GM10847 (cell line): ENCODE measurements around the gene CCDC121.

Source experiments
- POLR2A ChIP-seq: IDR thresholded peaks from 2 replicates; pipeline ENCODE4 v1.6.1; 2011; ENCODE audit not compliant: insufficient read length; ENCODE audit errors: extremely low read depth

CCDC121 gene

GRCh38 chr2:27645197-27645596, 16.4 kb upstream of the CCDC121 start:
- TF ChIP-seq POLR2A: no peak

GRCh38 chr2:27640722-27641245, 12.0 kb upstream of the CCDC121 start:
- no peak for TF ChIP-seq POLR2A

GRCh38 chr2:27638709-27639108, 9.9 kb upstream of the CCDC121 start:
- TF ChIP-seq POLR2A: no peak

- no peak for TF ChIP-seq POLR2A
Observed at GRCh38 chr2:27638037-27638637, 9.3 kb upstream of the CCDC121 start.

GRCh38 chr2:27636766-27637165, 8.0 kb upstream of the CCDC121 start:
- TF ChIP-seq POLR2A: no peak

GRCh38 chr2:27634291-27634690, 5.5 kb upstream of the CCDC121 start:
- no peak for TF ChIP-seq POLR2A

- TF ChIP-seq POLR2A: no peak
Observed at GRCh38 chr2:27627963-27628766, 647 bp downstream of the CCDC121 start.

GRCh38 chr2:27624943-27625342, 3.9 kb downstream of the CCDC121 start:
- TF ChIP-seq POLR2A: no peak

GRCh38 chr2:27622921-27623384, 5.9 kb downstream of the CCDC121 start:
- no peak for TF ChIP-seq POLR2A

- TF ChIP-seq POLR2A: no peak
Observed at GRCh38 chr2:27621524-27621923, 7.3 kb downstream of the CCDC121 start.

- no peak for TF ChIP-seq POLR2A
Observed at GRCh38 chr2:27615316-27615715, 13.5 kb downstream of the CCDC121 start.

- TF ChIP-seq POLR2A: no peak
Observed at GRCh38 chr2:27613985-27614384, 14.8 kb downstream of the CCDC121 start.

- no peak for TF ChIP-seq POLR2A
Observed at GRCh38 chr2:27606611-27607010, 22.2 kb downstream of the CCDC121 start.

- TF ChIP-seq POLR2A: no peak
Observed at GRCh38 chr2:27596627-27597026, 32.2 kb downstream of the CCDC121 start.

- TF ChIP-seq POLR2A: no peak
Observed at GRCh38 chr2:27593240-27593639, 35.6 kb downstream of the CCDC121 start.

GRCh38 chr2:27591745-27592144, 37.1 kb downstream of the CCDC121 start:
- no peak for TF ChIP-seq POLR2A
